ENCODE results near the gene GALNT5.

- TF ChIP-seq, protein P1, sequence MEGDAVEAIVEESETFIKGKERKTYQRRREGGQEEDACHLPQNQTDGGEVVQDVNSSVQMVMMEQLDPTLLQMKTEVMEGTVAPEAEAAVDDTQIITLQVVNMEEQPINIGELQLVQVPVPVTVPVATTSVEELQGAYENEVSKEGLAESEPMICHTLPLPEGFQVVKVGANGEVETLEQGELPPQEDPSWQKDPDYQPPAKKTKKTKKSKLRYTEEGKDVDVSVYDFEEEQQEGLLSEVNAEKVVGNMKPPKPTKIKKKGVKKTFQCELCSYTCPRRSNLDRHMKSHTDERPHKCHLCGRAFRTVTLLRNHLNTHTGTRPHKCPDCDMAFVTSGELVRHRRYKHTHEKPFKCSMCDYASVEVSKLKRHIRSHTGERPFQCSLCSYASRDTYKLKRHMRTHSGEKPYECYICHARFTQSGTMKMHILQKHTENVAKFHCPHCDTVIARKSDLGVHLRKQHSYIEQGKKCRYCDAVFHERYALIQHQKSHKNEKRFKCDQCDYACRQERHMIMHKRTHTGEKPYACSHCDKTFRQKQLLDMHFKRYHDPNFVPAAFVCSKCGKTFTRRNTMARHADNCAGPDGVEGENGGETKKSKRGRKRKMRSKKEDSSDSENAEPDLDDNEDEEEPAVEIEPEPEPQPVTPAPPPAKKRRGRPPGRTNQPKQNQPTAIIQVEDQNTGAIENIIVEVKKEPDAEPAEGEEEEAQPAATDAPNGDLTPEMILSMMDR (IDR thresholded peaks at IDR 0.05; ENCODE audit: low read depth, low read length), result no peak
- no peak for TF ChIP-seq EZH2phosphoT487 (IDR thresholded peaks at IDR 0.05; ENCODE audit: low read depth)
Observed at GRCh38 chr2:157334797-157335196, 77.3 kb downstream of the GALNT5 start.

All from OCI-LY3 (cell line).